HG02759 (cell line): Measurements from ENCODE around the gene SYCN.

ENCODE experiments used
- ATAC-seq: cut with Tn5 transposase; IDR thresholded peaks from one replicate; pipeline ENCODE4 v1.9.1; 2021; ENCODE audit warnings: mild to moderate bottlenecking, moderate library complexity; ENCODE audit not compliant: unreplicated experiment

The SYCN gene

DNA sequence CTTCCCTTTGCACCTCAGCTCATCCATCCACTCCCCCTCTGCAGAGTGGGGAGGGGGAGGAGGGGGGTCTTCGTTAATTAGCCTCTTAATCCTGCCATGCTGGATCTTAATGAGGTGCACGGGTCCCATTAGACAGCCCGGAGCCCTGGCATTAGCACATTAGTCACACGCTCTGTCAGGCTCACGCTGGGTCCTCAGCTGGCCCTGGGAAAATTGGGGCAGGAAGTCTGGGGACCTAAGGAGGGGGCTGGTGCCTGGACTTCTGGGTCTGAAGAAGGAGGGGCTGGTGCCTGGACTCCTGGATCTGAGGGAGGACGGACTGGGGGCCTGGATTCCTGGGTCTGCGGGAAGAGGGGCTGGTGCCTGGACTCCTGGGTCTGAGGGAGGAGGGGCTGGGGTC is 7.7 kb downstream of the SYCN start:
- ATAC-seq = no peak

- no peak for ATAC-seq
Observed at GRCh38 chr19:39195755-39196154, 8.3 kb downstream of the SYCN start.

- ATAC-seq = no peak
Observed at GRCh38 chr19:39194832-39195542, 9.1 kb downstream of the SYCN start.

DNA sequence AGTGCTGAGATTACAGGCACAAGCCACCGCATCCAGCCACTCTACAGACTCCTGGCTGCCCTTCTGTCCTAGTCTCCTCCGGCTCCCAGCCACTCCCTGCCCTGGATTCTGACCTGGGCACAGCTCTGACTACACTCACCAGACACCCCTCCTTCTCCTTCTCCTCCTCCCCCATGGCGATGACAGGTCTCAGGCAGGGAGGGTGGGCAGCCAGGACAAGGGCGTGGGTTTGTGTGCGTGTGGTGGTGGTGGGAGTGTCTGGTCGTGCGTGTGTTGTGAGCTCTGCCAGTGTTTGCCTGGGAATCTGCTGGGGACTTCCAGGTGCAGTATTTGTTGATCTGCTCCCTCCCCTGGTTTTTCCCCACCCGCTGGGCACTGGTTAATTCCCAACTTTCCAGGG is 10.3 kb downstream of the SYCN start:
- ATAC-seq = no peak

- ATAC-seq = no peak
Observed at GRCh38 chr19:39192846-39193245, 11.2 kb downstream of the SYCN start.

- ATAC-seq = no peak
Observed at GRCh38 chr19:39190768-39191167, 13.3 kb downstream of the SYCN start.

DNA sequence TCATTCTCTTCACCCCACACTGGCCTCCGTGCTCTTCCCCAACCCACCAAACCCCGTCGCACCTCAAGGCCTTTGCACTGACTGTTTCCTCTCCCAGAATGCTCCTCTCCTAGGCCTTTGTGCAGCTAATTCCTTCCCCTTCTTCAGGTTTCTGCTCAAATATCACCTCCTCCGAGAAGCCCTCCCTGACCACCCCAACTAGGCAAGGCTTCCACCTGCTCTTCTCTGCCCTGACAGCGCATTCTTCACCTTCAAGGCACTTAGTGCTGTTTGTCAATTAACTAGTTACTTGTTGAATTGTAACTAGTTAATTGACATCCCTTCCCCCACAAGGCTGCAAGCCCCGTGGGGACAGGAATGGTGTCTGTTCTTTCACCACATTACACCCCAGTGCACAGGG is 15.1 kb downstream of the SYCN start:
- ATAC-seq = no peak

- no peak for ATAC-seq
Observed at GRCh38 chr19:39187552-39187943, 16.5 kb downstream of the SYCN start.

DNA sequence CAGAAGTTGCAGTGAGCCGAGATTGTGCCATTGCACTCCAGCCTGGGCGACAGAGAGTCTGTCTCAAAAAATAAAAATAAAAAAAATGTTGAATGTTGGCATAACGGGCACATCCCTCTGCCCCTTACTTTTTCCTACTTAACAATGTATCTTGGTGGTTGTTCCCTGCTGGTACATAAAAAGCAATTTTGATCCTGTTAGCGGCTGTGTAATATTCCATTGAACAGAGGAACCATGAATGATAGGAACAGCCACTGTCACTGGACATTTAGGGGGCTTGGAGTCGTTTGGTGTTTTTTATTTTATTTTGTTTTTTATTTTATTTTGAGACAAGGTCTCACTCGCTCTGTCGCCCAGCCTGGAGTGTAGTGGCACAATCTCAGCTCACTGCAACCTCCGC is 17.7 kb downstream of the SYCN start:
- no peak for ATAC-seq

GRCh38 chr19:39183104-39183503 is 21.0 kb downstream of the SYCN start:
- ATAC-seq = no peak

GRCh38 chr19:39182174-39182505 is 21.9 kb downstream of the SYCN start:
- no peak for ATAC-seq

DNA sequence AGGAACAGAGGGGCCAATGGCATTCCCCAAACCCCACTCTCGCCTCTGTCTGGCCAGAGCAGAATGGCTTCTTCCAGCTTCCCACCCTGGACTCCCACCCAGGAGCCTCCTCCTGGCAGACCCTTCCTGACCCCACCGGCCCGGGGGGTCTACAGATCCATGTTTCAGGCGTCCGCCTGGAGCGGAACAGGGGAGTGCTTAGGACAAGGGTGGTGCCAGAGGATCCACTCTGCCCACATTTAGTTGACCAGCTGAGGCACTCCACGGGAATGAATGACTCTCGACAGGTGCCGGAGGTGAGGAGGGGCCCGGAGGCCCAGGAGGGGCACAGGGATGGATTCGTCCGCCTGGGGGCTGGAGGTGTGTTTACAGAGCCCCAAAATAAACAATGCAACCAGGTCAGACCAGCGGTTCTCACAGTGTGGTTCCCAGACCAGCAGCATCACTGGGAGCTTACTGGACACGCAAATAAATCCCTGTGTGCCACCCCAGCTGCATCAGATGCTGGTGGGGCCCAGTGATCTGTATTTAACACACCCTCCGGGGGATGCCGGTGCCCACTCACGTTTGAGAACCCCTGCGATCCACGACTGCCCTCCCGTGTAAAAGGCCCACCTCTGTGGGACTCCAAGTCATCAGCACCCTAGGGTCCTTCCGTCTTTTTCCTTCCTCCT is 22.4 kb downstream of the SYCN start:
- ATAC-seq = no peak

DNA sequence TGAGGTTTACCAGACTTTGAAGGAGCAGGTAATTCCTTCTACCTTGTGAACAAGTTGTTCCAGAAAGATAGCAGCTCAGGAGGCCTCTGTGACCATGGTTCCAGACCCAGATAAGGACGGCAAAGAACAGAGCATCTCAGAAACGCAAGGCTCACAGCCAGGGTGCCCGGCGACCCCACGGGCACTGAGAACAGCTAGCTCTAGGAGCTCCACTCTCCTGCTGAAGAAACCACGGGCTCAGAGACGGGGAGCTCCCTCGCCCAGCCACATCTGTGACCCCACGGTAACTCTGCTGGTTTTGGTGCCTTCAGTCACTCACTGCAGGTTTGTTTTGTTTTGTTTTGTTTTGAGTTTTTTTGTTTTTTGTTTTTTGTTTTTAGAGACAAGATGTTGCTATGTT is 23.3 kb downstream of the SYCN start:
- no peak for ATAC-seq

- ATAC-seq = no peak
Observed at GRCh38 chr19:39179754-39180153, 24.3 kb downstream of the SYCN start.

GRCh38 chr19:39178296-39179006 is 25.6 kb downstream of the SYCN start:
- no peak for ATAC-seq

- no peak for ATAC-seq
Observed at GRCh38 chr19:39177736-39178135, 26.3 kb downstream of the SYCN start.

DNA sequence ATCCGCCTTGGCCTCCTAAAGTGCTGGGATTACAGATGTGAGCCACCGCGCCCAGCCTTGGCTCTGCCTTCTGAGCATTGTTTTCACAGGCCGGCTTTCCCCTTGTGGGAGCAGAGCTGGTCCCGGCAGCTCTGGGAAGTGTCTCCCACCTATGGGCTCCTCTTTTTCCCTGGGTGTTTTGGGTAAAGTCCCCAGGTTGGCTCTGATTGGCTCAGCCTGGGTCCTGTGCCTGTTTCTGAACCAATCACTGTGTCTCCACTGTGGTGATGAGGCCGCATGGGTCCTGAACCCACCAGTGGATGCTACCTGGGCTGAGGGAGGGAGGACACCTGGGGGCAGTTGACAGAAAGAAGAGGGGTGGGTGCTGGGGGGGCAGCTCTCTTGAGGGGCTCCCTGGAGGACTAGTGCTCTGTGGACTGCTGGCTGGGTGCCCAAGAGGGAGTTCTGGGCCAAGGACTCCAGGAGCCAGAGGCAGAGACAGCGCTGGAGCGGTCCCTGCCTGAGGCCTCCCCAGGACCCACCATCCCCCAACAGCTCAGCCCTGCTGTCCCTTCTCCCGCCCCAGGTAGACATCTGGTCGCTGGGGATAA is 26.9 kb downstream of the SYCN start:
- no peak for ATAC-seq

DNA sequence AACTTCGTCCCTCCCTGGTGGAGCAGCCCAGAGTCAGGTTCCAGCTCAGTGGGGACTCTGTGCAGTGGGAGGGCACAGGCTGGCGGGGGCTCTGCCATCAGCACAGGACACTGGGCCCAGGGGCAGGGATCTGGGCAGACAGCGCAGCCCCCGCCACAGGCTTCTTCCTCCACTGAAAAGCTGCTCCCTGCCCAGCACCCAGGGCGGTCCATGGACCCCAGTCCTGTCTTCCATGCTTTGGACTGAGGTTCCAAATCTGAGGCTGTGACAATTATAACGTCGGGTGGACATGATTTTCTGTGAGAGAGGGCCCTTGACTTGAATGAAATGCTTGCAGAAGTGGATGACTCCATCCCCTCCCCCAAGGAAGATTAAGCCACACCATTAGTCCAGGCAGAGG is 28.5 kb downstream of the SYCN start:
- ATAC-seq = no peak

DNA sequence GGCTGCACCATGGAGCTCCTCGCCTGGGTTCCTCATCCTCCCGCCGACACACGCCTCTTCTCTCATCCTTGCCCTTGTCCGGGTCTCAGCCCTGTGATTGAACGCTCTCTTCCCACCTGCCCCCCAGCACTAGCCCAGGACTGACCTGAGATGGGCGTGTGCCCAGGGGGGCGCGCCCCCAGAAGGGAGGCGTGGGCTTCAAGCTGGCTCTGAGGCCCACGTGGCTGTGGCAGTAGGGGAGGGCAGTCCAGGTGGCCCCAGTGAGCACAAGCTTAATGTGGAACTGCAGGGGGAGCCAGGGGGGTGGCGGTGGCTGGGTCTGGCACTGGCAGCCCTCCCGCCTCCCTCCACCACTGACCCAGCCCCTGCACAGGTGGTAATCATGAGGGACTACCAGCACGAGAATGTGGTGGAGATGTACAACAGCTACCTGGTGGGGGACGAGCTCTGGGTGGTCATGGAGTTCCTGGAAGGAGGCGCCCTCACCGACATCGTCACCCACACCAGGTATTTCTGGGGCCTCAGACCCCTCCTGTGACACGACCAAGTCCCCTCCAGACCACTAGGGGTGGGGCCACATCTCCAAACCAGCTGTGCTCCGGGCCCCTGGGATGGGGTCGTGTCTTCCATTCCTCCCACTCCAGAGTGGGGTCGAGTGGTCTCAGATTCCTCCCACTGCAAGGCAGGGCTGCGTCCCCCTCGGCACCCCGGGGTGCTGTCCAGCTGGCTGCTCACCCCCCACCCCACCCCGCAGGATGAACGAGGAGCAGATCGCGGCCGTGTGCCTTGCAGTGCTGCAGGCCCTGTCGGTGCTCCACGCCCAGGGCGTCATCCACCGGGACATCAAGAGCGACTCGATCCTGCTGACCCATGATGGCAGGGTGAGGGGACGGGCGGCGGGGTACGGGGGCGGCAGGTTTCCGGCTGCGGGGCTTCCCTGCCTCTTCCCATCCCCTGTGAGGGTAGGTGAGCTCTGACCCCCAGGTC is 29.2 kb downstream of the SYCN start:
- no peak for ATAC-seq

DNA sequence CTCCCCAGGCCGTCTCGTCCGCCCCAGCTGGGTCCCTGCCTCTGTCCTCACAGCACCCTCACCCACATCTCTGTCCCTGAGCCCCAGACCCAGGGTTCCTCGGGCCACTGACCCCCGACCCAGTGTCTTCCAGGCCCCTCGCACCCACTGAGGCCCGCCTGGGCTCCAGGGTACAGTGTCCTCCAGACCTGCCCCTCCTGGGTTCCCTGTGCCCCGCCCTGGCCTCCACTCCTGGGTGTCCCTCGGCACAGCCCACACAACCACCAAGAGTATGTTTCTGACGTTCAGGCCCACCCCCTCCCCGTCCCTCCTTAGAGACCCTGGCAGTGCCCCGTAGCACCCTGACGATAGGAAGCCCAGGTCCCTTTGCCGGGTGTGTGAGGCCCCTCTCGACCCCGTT is 29.9 kb downstream of the SYCN start:
- no peak for ATAC-seq

- no peak for ATAC-seq
Observed at GRCh38 chr19:39173502-39173991, 30.5 kb downstream of the SYCN start.
